ENCODE results near the gene INHBE. TPM values are rescaled to one million over a fixed set of nuclear protein-coding genes. Genes with fewer than 3 reads are reported as not detected.

The INHBE gene
- total and polyA plus RNA-seq, 2 experiments from 2014 or later: 5.6 to 29.0 TPM

DNA sequence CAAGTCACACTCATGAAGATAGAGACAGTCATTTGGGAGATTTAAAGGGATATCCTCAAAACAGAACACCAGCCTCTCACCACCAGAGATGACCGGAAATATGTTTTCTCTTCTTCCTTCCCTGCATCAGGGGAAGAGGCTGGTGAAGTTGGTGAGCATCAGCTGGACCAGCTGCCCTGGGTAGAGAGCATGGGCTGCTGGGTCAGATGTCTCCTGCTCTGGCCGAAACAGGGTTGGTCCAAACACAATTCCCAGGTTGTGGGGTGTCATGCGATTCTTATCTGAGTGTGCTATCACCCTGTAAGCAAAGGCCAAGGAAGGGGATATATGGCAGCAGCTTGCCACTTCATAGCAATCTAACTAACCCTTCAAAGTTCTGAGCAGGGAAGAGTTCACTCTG, 17.3 kb downstream of the INHBE start (continued):
- no peak for TF ChIP-seq REST (IDR thresholded peaks at IDR 0.05; ENCODE audit: unreplicated experiment)
- TF ChIP-seq, protein P1, sequence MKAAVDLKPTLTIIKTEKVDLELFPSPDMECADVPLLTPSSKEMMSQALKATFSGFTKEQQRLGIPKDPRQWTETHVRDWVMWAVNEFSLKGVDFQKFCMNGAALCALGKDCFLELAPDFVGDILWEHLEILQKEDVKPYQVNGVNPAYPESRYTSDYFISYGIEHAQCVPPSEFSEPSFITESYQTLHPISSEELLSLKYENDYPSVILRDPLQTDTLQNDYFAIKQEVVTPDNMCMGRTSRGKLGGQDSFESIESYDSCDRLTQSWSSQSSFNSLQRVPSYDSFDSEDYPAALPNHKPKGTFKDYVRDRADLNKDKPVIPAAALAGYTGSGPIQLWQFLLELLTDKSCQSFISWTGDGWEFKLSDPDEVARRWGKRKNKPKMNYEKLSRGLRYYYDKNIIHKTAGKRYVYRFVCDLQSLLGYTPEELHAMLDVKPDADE (IDR thresholded peaks at IDR 0.05): no peak
- TF ChIP-seq, protein P2, sequence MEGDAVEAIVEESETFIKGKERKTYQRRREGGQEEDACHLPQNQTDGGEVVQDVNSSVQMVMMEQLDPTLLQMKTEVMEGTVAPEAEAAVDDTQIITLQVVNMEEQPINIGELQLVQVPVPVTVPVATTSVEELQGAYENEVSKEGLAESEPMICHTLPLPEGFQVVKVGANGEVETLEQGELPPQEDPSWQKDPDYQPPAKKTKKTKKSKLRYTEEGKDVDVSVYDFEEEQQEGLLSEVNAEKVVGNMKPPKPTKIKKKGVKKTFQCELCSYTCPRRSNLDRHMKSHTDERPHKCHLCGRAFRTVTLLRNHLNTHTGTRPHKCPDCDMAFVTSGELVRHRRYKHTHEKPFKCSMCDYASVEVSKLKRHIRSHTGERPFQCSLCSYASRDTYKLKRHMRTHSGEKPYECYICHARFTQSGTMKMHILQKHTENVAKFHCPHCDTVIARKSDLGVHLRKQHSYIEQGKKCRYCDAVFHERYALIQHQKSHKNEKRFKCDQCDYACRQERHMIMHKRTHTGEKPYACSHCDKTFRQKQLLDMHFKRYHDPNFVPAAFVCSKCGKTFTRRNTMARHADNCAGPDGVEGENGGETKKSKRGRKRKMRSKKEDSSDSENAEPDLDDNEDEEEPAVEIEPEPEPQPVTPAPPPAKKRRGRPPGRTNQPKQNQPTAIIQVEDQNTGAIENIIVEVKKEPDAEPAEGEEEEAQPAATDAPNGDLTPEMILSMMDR (conservative IDR thresholded peaks at IDR 0.05; ENCODE audit: low read depth in 2 of 2): no peak
- TF ChIP-seq EZH2 (IDR thresholded peaks at IDR 0.05; ENCODE audit: low read depth, unreplicated experiment): no peak
- no peak for TF ChIP-seq ZNF114 (CRISPR knock-in tag; IDR thresholded peaks at IDR 0.05)
- no peak for TF ChIP-seq ZNF331 (CRISPR knock-in tag; IDR thresholded peaks at IDR 0.05; ENCODE audit: low read depth)

- no peaks in the 10 kb centered on the region for H3K36me3 ChIP-seq (ENCODE audit: insufficient read depth)
- ATAC-seq (no peak), DNase-seq (ENCODE audit: low spot score) (no peak)
- H3F3A ChIP-seq (replicated peaks; ENCODE audit: low read depth): peaks cover 9% of the 10 kb centered on the region
- Mint-ChIP-seq H3K4me3 (no peak overlapping the region; the same call in 2 of the 3 replicates), H3K4me1 (peaks cover 35% of the 10 kb centered on the region), H3K27ac (no peak overlapping the region), H3K27me3 (ENCODE audit: insufficient read depth, low read depth, poor library complexity) (peaks cover 57% of the 10 kb centered on the region), H3K36me3 (ENCODE audit: low read depth) (peaks cover 8% of the 10 kb centered on the region; the same call in 2 of the 3 replicates), H3K9me3 (no peaks in the 10 kb centered on the region; the same call in 2 of the 3 replicates)
- H3K79me2 ChIP-seq (replicated peaks; ENCODE audit: insufficient read depth): no peaks in the 10 kb centered on the region
- peaks cover 28% of the 10 kb centered on the region for H3K4me1 ChIP-seq (ENCODE audit: insufficient read depth)
- H3K27me3 ChIP-seq (ENCODE audit: insufficient read depth): peaks cover 57% of the 10 kb centered on the region
- H3K9me2 ChIP-seq (ENCODE audit: insufficient read depth): no peaks in the 10 kb centered on the region
- no peaks in the 10 kb centered on the region for H4K20me1 ChIP-seq (replicated peaks; ENCODE audit: insufficient read depth)
- H2AFZ ChIP-seq: no peak overlapping the region
- H3K4me3 ChIP-seq: no peak overlapping the region
- no peak for TF ChIP-seq CREB1 (CRISPR knock-in tag; IDR thresholded peaks at IDR 0.05; ENCODE audit: low read depth)
- no peak overlapping the region for H3K27ac ChIP-seq (ENCODE audit: low read depth)
- no peak overlapping the region for H3K4me2 ChIP-seq
Measured at GRCh38 chr12:57473392-57473791, 18.3 kb downstream of the INHBE start.
